Activated CD8-positive, alpha-beta memory T cell treated with anti-CD3 and anti-CD28 coated beads, Interleukin-2, amount 50 U/mL, for 1 hour (primary cell): Measurements from ENCODE around the gene MLLT6.

ENCODE experiments used
- DNase-seq: peaks from one replicate; pipeline ENCODE4 v3.0.0-alpha.2; 2020; ENCODE audit errors: extremely low read depth

The MLLT6 gene

GRCh38 chr17:38727736-38728135 lies 22.7 kb downstream of the MLLT6 start:
- DNase-seq = no peak

- peak; percentile 45 for DNase-seq
Measured at GRCh38 chr17:38728290-38728831, 23.3 kb downstream of the MLLT6 start.

- no peak for DNase-seq
Measured at GRCh38 chr17:38729368-38729885, 24.4 kb downstream of the MLLT6 start.

- DNase-seq = peak; percentile 51
Measured at GRCh38 chr17:38729886-38730525, 24.9 kb downstream of the MLLT6 start, which contains the start of gene CISD3. TSS of gene CISD3 (plus strand) at chr17:38730341. CDS start at chr17:38730359, 18 bp downstream.

GRCh38 chr17:38730526-38731379 lies 25.7 kb downstream of the MLLT6 start:
- no peak for DNase-seq

- DNase-seq = no peak
Measured at GRCh38 chr17:38731526-38732294, 26.6 kb downstream of the MLLT6 start.

- DNase-seq = no peak
Measured at GRCh38 chr17:38732376-38733281, 27.6 kb downstream of the MLLT6 start.

GRCh38 chr17:38733282-38733981 lies 28.4 kb downstream of the MLLT6 start:
- DNase-seq = no peak

GRCh38 chr17:38733982-38734973 lies 29.2 kb downstream of the MLLT6 start:
- no peak for DNase-seq

- peak; percentile 61 for DNase-seq
Measured at GRCh38 chr17:38735161-38735997, 30.3 kb downstream of the MLLT6 start.

GRCh38 chr17:38738007-38738662 lies 33.1 kb downstream of the MLLT6 start:
- DNase-seq = no peak

GRCh38 chr17:38738686-38739085 lies 33.6 kb downstream of the MLLT6 start:
- DNase-seq = no peak

GRCh38 chr17:38739305-38739704 lies 34.2 kb downstream of the MLLT6 start:
- DNase-seq = no peak

- no peak for DNase-seq
Measured at GRCh38 chr17:38740044-38740443, 35.0 kb downstream of the MLLT6 start.

- DNase-seq = no peak
Measured at GRCh38 chr17:38740806-38741205, 35.7 kb downstream of the MLLT6 start.

- no peak for DNase-seq
Measured at GRCh38 chr17:38741461-38741860, 36.4 kb downstream of the MLLT6 start.

GRCh38 chr17:38741921-38742410 lies 36.9 kb downstream of the MLLT6 start:
- no peak for DNase-seq
